GM06990 (cell line): Measurements from ENCODE around the gene SPATA45.
A peak's percentile ranks its signal among the peaks of the same experiment; 100 is the strongest.

Experiments used
- DNase-seq: peaks from one replicate; pipeline ENCODE4 v3.0.0-alpha.2; 2011; ENCODE audit not compliant: insufficient read length; ENCODE audit errors: extremely low read depth
- H3K27me3 ChIP-seq: replicated peaks from 2 replicates; pipeline ENCODE4 v1.6.0; 2011; ENCODE audit warnings: low read length; ENCODE audit not compliant: control insufficient read depth, insufficient read depth
- H3K36me3 ChIP-seq: 2 replicates; pipeline ENCODE4 v1.5.1; 2011; ENCODE audit warnings: low read length; ENCODE audit not compliant: control insufficient read depth, insufficient read depth
- H3K4me3 ChIP-seq: replicated peaks from 2 replicates; pipeline ENCODE4 v1.5.1; 2011; ENCODE audit warnings: low read depth, mild to moderate bottlenecking, control low read depth, low read length
- TF ChIP-seq, protein P1 (sequence below): IDR thresholded peaks from 2 replicates; pipeline ENCODE4 v1.5.1; 2011; ENCODE audit warnings: low read length, control low read depth, mild to moderate bottlenecking, inconsistent platforms; ENCODE audit not compliant: insufficient read depth, poor library complexity, severe bottlenecking

SPATA45 gene

DNA sequence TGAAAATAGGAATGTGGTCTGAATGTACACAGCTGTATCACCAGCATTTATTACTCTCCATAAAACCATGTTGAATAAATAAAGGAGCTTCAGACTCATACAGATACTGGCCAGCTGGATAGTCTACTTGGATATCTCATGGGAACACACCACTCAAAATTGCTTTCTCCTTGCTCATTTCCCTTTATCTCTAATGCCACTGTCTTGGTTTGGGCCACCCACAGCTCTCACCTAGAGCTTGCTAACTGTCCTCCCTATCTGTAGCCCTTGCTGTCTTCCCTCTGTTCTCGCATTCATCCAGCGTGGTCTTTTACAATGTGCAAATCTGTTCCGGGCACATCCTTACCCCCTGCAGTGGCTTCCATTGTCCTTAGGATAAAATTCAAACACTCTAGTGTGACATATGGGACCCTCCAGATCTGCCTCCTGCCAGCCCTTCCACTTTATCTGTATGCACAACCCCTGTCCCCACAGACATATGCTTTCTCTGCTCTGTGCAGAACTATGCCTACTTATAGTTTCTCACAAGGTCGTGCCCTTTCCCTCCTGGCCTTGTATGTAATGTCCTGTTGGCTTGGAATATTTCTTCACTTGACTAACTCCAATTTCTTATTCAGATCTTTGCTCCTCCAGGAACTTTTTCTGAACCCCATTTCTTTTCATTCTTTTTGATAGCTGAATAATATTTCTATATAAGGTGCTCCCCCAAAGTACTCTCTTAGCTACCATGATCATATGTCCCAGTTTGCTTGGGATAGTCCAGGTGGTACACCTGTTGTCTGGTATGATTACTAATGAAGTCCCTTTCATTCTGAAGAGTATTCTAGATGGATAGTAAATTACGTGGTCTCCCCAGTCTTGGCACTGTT lies 13.5 kb upstream of the SPATA45 start:
- peak overlapping the region; percentile 90 for H3K4me3 ChIP-seq
- DNase-seq, result no peak

DNA sequence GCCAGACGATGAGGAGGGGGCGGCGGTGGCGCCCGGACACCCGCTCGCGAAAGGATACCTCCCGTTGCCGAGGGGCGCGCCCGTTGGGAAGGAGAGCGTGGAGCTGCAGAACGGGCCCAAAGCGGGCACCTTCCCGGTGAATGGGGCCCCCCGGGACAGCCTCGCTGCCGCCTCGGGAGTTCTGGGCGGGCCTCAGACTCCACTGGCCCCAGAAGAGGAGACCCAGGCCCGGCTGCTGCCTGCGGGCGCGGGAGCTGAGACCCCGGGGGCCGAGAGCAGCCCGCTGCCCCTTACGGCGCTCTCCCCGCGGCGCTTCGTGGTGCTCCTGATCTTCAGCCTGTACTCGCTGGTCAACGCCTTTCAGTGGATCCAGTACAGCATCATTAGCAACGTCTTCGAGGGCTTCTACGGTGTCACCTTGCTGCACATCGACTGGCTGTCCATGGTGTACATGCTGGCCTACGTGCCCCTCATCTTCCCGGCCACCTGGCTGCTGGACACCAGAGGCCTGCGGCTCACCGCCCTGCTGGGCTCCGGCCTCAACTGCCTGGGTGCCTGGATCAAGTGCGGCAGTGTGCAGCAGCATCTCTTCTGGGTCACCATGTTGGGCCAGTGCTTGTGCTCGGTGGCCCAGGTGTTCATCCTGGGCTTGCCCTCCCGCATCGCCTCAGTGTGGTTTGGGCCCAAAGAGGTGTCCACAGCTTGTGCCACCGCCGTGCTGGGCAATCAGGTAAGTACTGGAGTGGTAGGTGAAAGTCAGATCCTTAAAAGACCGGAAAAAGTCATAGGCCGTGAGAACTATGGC lies 11.2 kb upstream of the SPATA45 start:
- H3K4me3 ChIP-seq, result peak overlapping the region; percentile 90
- no peaks in the 10 kb centered on the region for H3K27me3 ChIP-seq
- TF ChIP-seq, protein P1, sequence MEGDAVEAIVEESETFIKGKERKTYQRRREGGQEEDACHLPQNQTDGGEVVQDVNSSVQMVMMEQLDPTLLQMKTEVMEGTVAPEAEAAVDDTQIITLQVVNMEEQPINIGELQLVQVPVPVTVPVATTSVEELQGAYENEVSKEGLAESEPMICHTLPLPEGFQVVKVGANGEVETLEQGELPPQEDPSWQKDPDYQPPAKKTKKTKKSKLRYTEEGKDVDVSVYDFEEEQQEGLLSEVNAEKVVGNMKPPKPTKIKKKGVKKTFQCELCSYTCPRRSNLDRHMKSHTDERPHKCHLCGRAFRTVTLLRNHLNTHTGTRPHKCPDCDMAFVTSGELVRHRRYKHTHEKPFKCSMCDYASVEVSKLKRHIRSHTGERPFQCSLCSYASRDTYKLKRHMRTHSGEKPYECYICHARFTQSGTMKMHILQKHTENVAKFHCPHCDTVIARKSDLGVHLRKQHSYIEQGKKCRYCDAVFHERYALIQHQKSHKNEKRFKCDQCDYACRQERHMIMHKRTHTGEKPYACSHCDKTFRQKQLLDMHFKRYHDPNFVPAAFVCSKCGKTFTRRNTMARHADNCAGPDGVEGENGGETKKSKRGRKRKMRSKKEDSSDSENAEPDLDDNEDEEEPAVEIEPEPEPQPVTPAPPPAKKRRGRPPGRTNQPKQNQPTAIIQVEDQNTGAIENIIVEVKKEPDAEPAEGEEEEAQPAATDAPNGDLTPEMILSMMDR, result no peak
- DNase-seq, result peak; percentile 63
- H3K36me3 ChIP-seq, result peaks cover 2% of the 10 kb centered on the region; the same call in 1 of the 2 replicates

More for the DNA sequence above, 13.5 kb upstream of the SPATA45 start:
- TF ChIP-seq, protein P1, result no peak
- no peaks in the 10 kb centered on the region for H3K27me3 ChIP-seq
- H3K36me3 ChIP-seq, result peaks cover 3% of the 10 kb centered on the region; the same call in 1 of the 2 replicates

DNA sequence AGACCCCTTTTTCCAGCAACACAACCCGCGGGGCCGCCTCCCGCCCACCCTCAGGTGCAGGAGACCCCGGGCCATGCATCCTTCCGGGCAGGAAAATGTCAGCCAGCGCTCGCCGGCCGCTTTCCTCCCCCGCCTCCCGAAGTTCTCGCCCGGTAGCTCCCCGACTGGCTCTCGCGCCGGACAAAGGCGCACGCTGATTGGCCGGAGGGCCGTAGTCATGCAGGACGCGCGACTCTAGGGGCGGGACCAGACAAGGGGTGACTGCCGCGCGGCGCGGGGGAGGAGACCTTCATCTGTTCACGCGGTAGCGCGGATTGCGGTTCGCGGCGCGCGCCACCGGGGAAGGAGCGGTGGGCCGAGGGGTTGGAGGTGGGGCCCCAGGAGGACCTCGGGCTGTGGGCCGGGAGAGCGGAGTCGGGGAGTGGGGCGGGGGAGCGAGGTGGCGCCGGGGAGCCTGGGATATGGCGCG lies 10.6 kb upstream of the SPATA45 start, which contains the start of gene FLVCR1:
TSS of gene FLVCR1 (plus strand) at position 284 of the 469 bp plus-strand sequence. CDS start at position 462, 178 bp downstream.
- H3K36me3 ChIP-seq, result peaks cover 2% of the 10 kb centered on the region; the same call in 1 of the 2 replicates
- H3K27me3 ChIP-seq, result no peaks in the 10 kb centered on the region
- DNase-seq, result peak; percentile 96
- H3K4me3 ChIP-seq, result peak within 1 kb of the TSS; percentile 90
- TF ChIP-seq, protein P1, result no peak

DNA sequence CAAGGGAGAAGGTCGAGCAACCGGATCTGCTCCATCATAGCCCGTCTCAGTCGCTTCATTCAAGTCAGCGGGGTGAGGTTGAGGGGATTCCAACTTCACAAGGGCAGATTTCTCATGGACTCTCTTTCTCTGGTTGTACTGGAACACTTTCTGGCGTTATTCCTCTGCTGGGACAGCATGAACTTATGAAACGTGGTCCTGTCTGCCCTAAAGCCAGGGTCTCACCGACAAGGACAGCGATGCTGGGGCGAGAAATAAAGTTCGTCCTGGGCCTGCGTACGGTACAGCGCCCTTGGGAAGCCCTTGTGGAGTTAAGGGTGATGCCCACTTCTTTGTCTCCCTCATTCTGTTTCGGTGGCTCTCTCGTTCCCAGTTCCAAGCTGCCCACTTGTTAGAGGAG lies 9.3 kb upstream of the SPATA45 start:
- no peaks in the 10 kb centered on the region for H3K27me3 ChIP-seq
- peaks cover 2% of the 10 kb centered on the region; the same call in 1 of the 2 replicates for H3K36me3 ChIP-seq
- TF ChIP-seq, protein P1, result no peak
- peak overlapping the region; percentile 90 for H3K4me3 ChIP-seq
- DNase-seq, result no peak

DNA sequence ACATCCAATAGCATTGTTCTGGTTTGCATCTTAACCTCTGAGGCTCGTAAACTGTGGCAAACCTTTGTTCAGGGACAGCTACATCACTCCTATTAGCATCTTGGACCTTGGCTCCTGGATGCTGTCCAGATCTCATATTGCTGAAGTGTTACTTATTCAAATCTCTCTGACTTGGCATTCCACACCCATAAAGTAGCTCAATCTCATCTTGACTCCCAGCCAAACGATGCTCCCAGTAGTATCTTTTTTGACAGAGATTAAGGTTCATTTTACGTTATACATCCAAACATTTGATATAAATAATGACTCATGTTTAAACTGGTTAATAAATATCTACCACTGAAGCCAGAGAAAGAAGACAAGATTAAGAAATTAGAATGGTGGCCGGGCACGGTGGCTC lies 6.2 kb upstream of the SPATA45 start:
- DNase-seq, result no peak
- H3K27me3 ChIP-seq, result no peaks in the 10 kb centered on the region
- H3K4me3 ChIP-seq, result no peak overlapping the region
- H3K36me3 ChIP-seq, result peaks cover 2% of the 10 kb centered on the region; the same call in 1 of the 2 replicates
- TF ChIP-seq, protein P1, result no peak
